Activated T-helper 1 cell treated with anti-CD3 and anti-CD28 coated beads, Interleukin-12 subunit alpha, Interleukin-12 subunit beta, Interleukin-2, Interleukin-4 antibody, amounts not matched to agents 30 ng/mL and 10 ng/mL and 1 ng/mL, durations not matched to agents 14 hours and 24 hours and 36 hours (primary cell): ENCODE results near the gene THAP7. TPM values are rescaled to one million over a fixed set of nuclear protein-coding genes. Genes with fewer than 3 reads are reported as not detected.
"Not testable (repeated sequence)": the region's sequence is repeated elsewhere in the genome, so short reads cannot be mapped to it uniquely, and the experiment has no call there.

Source experiments
- DNase-seq: peaks from one replicate; pipeline ENCODE4 v3.0.0; 2021; ENCODE audit warnings: low spot score
- H3K27ac Mint-ChIP-seq: one replicate; pipeline ENCODE4 v1.8.0; 2021; ENCODE audit warnings: mild to moderate bottlenecking, mixed read lengths
- H3K27me3 Mint-ChIP-seq: one replicate; pipeline ENCODE4 v1.8.0; 2022; ENCODE audit warnings: mild to moderate bottlenecking, moderate library complexity, mixed read lengths; ENCODE audit not compliant: insufficient read depth
- H3K36me3 Mint-ChIP-seq: one replicate; pipeline ENCODE4 v1.8.0; 2021; ENCODE audit warnings: low read depth, mixed read lengths
- H3K4me1 Mint-ChIP-seq: one replicate; pipeline ENCODE4 v1.8.0; 2021; ENCODE audit warnings: low read depth, mixed read lengths
- H3K4me3 Mint-ChIP-seq: one replicate; pipeline ENCODE4 v1.8.0; 2021; ENCODE audit warnings: mild to moderate bottlenecking, moderate library complexity, mixed read lengths
- H3K9me3 Mint-ChIP-seq: one replicate; pipeline ENCODE4 v1.8.0; 2021; ENCODE audit warnings: mixed read lengths
- intact Hi-C: fragments of 100-400 bp; cut with micrococcal nuclease; formaldehyde crosslinking; loops from one replicate; pipeline ENCODE4 v1.15.1; 2024
- total RNA-seq: library from RNA; stranded (reverse); gene quantifications from 2 replicates; pipeline ENCODE4 v1.2.3, GENCODE V29; 2022

The THAP7 gene
- total RNA-seq, 1 donor from 2014 or later = 35.1 TPM

GRCh38 chr22:20972933-20973577 lies 28.9 kb downstream of the THAP7 start:
- no peak overlapping the region for H3K27ac Mint-ChIP-seq
- no peaks in the 10 kb centered on the region for H3K36me3 Mint-ChIP-seq
- no peaks in the 10 kb centered on the region for H3K4me1 Mint-ChIP-seq
- peaks cover 2% of the 10 kb centered on the region for H3K27me3 Mint-ChIP-seq
- DNase-seq = no peak
- no peak overlapping the region for H3K4me3 Mint-ChIP-seq
- peaks cover 1% of the 10 kb centered on the region for H3K9me3 Mint-ChIP-seq
- intact Hi-C loops = no loop called here

GRCh38 chr22:20972014-20972694 lies 29.8 kb downstream of the THAP7 start:
- DNase-seq, H3K27me3 Mint-ChIP-seq, H3K9me3 Mint-ChIP-seq, H3K27ac Mint-ChIP-seq, H3K4me3 Mint-ChIP-seq, H3K4me1 Mint-ChIP-seq, H3K36me3 Mint-ChIP-seq, intact Hi-C loops: not testable (repeated sequence)

- intact Hi-C loops = no loop called here
- no peaks in the 10 kb centered on the region for H3K9me3 Mint-ChIP-seq
- H3K36me3 Mint-ChIP-seq = no peaks in the 10 kb centered on the region
- no peak for DNase-seq
- H3K4me3 Mint-ChIP-seq = no peak overlapping the region
- peaks cover 5% of the 10 kb centered on the region for H3K27me3 Mint-ChIP-seq
- H3K4me1 Mint-ChIP-seq = no peaks in the 10 kb centered on the region
- no peak overlapping the region for H3K27ac Mint-ChIP-seq
Observed at GRCh38 chr22:20970939-20971657, 30.8 kb downstream of the THAP7 start.

GRCh38 chr22:20968281-20968977 lies 33.5 kb downstream of the THAP7 start:
- Mint-ChIP-seq H3K27me3 (peaks cover 15% of the 10 kb centered on the region), H3K4me1 (peaks cover 5% of the 10 kb centered on the region), H3K4me3 (no peak overlapping the region), H3K9me3 (no peaks in the 10 kb centered on the region), H3K36me3 (no peaks in the 10 kb centered on the region), H3K27ac (no peak overlapping the region)
- intact Hi-C loops = loop anchor here (10.0 kb wide), 1 partner anchor 136 kb away; no protein-coding TSS in a partner anchor
- no peak for DNase-seq

GRCh38 chr22:20967697-20968211 lies 34.2 kb downstream of the THAP7 start:
- DNase-seq = no peak
- Mint-ChIP-seq H3K4me1 (peaks cover 5% of the 10 kb centered on the region), H3K9me3 (no peaks in the 10 kb centered on the region), H3K4me3 (no peak overlapping the region), H3K27ac (no peak overlapping the region), H3K27me3 (peaks cover 15% of the 10 kb centered on the region), H3K36me3 (no peaks in the 10 kb centered on the region)
- intact Hi-C loops = loop anchor here (10.0 kb wide), 1 partner anchor 137 kb away; no protein-coding TSS in a partner anchor

- Mint-ChIP-seq H3K27me3 (peaks cover 17% of the 10 kb centered on the region), H3K4me3 (no peak within 1 kb of the TSS), H3K4me1 (peaks cover 5% of the 10 kb centered on the region), H3K27ac (no peak within 1 kb of the TSS), H3K9me3 (no peaks in the 10 kb centered on the region), H3K36me3 (no peaks in the 10 kb centered on the region)
- DNase-seq = no peak
- intact Hi-C loops = loop anchor here (10.0 kb wide), 1 partner anchor 138 kb away; no protein-coding TSS in a partner anchor
Observed at GRCh38 chr22:20966883-20967696, 34.8 kb downstream of the THAP7 start, which contains the start of gene AIFM3. Gene AIFM3 (plus strand): TSS chr22:20967255. CDS start chr22:20967945, 690 bp downstream.

GRCh38 chr22:20965888-20966855 lies 35.7 kb downstream of the THAP7 start:
- no peaks in the 10 kb centered on the region for H3K36me3 Mint-ChIP-seq
- H3K4me1 Mint-ChIP-seq = peaks cover 11% of the 10 kb centered on the region
- DNase-seq = no peak
- peaks cover 21% of the 10 kb centered on the region for H3K27me3 Mint-ChIP-seq
- no peaks in the 10 kb centered on the region for H3K9me3 Mint-ChIP-seq
- intact Hi-C loops = loop anchor here (10.0 kb wide), 1 partner anchor 139 kb away; no protein-coding TSS in a partner anchor
- no peak overlapping the region for H3K27ac Mint-ChIP-seq
- H3K4me3 Mint-ChIP-seq = no peak overlapping the region

GRCh38 chr22:20965104-20965887 lies 36.6 kb downstream of the THAP7 start:
- no peaks in the 10 kb centered on the region for H3K9me3 Mint-ChIP-seq
- intact Hi-C loops = loop anchor here (10.0 kb wide), 1 partner anchor 140 kb away; no protein-coding TSS in a partner anchor
- no peak for DNase-seq
- H3K27me3 Mint-ChIP-seq = peaks cover 22% of the 10 kb centered on the region
- H3K4me1 Mint-ChIP-seq = peaks cover 11% of the 10 kb centered on the region
- no peaks in the 10 kb centered on the region for H3K36me3 Mint-ChIP-seq
- H3K27ac Mint-ChIP-seq = no peak overlapping the region
- H3K4me3 Mint-ChIP-seq = no peak overlapping the region

GRCh38 chr22:20964799-20965103 lies 37.2 kb downstream of the THAP7 start:
- H3K27me3 Mint-ChIP-seq = peaks cover 25% of the 10 kb centered on the region

GRCh38 chr22:20964090-20964798 lies 37.7 kb downstream of the THAP7 start:
- H3K4me1 Mint-ChIP-seq = peaks cover 11% of the 10 kb centered on the region
- no peak overlapping the region for H3K27ac Mint-ChIP-seq
- H3K27me3 Mint-ChIP-seq = peaks cover 25% of the 10 kb centered on the region
- H3K36me3 Mint-ChIP-seq = no peaks in the 10 kb centered on the region
- no peak for DNase-seq
- peak overlapping the region; percentile 60 for H3K4me3 Mint-ChIP-seq
- no peaks in the 10 kb centered on the region for H3K9me3 Mint-ChIP-seq
- intact Hi-C loops = loop anchor here (5.0 to 10.0 kb wide), 3 partner anchors 38 to 141 kb away; partner anchors contain the start of genes CRKL and THAP7

More at GRCh38 chr22:20964799-20965103, 37.2 kb downstream of the THAP7 start:
- Mint-ChIP-seq H3K4me1 (peaks cover 11% of the 10 kb centered on the region), H3K27ac (no peak overlapping the region), H3K4me3 (peak overlapping the region; percentile 60), H3K9me3 (no peaks in the 10 kb centered on the region), H3K36me3 (no peaks in the 10 kb centered on the region)
- DNase-seq = no peak
- intact Hi-C loops = loop anchor here (5.0 to 10.0 kb wide), 3 partner anchors 38 to 140 kb away; partner anchors contain the start of genes CRKL and THAP7
